Right renal pelvis (tissue), 4 donors: Measurements from ENCODE around the gene RNF19B. TPM values are rescaled to one million over a fixed set of nuclear protein-coding genes. Genes with fewer than 3 reads are reported as not detected.

ENCODE experiments used
- DNase-seq, 4 donors: peaks; one replicate each; pipeline ENCODE4 v3.0.0-alpha.2; 2013; ENCODE audit warnings: low read depth in 4 of 4, low spot score in 3 of 4, missing footprints in 1 of 4
- polyA plus RNA-seq, 4 donors: library from polyadenylated mRNA; unstranded; fragments of 120-200 nt; gene quantifications; one replicate each; pipeline ENCODE4 v1.2.1, GENCODE V29; 2013; ENCODE audit not compliant: insufficient read length in 4 of 4

RNF19B gene
- polyA plus RNA-seq, 4 donors: 17.6 to 19.5 (median 18.7) TPM

- DNase-seq: no peak
Measured at GRCh38 chr1:32891241-32891570, 73.4 kb downstream of the RNF19B start.

GRCh38 chr1:32890516-32891240 lies 73.9 kb downstream of the RNF19B start:
- no peak for DNase-seq

- DNase-seq: no peak
Measured at GRCh38 chr1:32889731-32890278, 74.8 kb downstream of the RNF19B start.

- no peak for DNase-seq
Measured at GRCh38 chr1:32888677-32889420, 75.8 kb downstream of the RNF19B start.

GRCh38 chr1:32888134-32888533 lies 76.5 kb downstream of the RNF19B start:
- DNase-seq: no peak

- no peak for DNase-seq
Measured at GRCh38 chr1:32887623-32888022, 77.0 kb downstream of the RNF19B start.

- DNase-seq: no peak
Measured at GRCh38 chr1:32886828-32887414, 77.7 kb downstream of the RNF19B start.

Other genes with a start within 250 kb of the RNF19B start
- 10 to 100 TPM; 56.2 to 60.3 (median 59.1) TPM for gene YARS1, start 147.5 kb downstream of the RNF19B start, polyA plus RNA-seq
- gene S100PBP, start 147.2 kb downstream of the RNF19B start, polyA plus RNA-seq: 10 to 100 TPM; 26.3 to 38.3 (median 32.9) TPM
- 10 to 100 TPM; 45.3 to 60.8 (median 50.7) TPM for gene FNDC5, start 93.9 kb downstream of the RNF19B start, polyA plus RNA-seq
- 1 to 10 TPM in 1 of 4 donors, under 1 TPM in 3; 0.63 to 1.3 (median 0.72) TPM for gene HPCA, start 78.3 kb downstream of the RNF19B start, polyA plus RNA-seq
- 10 to 100 TPM in 2 of 4 donors, 1 to 10 TPM in 2; 7.5 to 11.6 (median 9.1) TPM for gene TMEM54, start 63.4 kb downstream of the RNF19B start, polyA plus RNA-seq
- gene AK2, start 72.1 kb upstream of the RNF19B start, polyA plus RNA-seq: 100 to 1,000 TPM; 200 to 220 (median 215) TPM
- 1 to 10 TPM; 4.9 to 8.0 (median 6.9) TPM for gene AZIN2, start 116.3 kb upstream of the RNF19B start, polyA plus RNA-seq
- gene TRIM62, start 217.2 kb upstream of the RNF19B start, polyA plus RNA-seq: 1 to 10 TPM; 7.0 to 8.1 (median 7.8) TPM